HPDE6-E6E7 (cell line): ENCODE measurements around the gene TAF5.
A peak's percentile ranks its signal among the peaks of the same experiment; 100 is the strongest.
"Not testable (repeated sequence)": the region's sequence is repeated elsewhere in the genome, so short reads cannot be mapped to it uniquely, and the experiment has no call there.

Experiments used
- DNase-seq: peaks from one replicate; pipeline ENCODE4 v3.0.0; 2011; ENCODE audit warnings: missing footprints; ENCODE audit errors: extremely low spot score

Gene TAF5

DNA sequence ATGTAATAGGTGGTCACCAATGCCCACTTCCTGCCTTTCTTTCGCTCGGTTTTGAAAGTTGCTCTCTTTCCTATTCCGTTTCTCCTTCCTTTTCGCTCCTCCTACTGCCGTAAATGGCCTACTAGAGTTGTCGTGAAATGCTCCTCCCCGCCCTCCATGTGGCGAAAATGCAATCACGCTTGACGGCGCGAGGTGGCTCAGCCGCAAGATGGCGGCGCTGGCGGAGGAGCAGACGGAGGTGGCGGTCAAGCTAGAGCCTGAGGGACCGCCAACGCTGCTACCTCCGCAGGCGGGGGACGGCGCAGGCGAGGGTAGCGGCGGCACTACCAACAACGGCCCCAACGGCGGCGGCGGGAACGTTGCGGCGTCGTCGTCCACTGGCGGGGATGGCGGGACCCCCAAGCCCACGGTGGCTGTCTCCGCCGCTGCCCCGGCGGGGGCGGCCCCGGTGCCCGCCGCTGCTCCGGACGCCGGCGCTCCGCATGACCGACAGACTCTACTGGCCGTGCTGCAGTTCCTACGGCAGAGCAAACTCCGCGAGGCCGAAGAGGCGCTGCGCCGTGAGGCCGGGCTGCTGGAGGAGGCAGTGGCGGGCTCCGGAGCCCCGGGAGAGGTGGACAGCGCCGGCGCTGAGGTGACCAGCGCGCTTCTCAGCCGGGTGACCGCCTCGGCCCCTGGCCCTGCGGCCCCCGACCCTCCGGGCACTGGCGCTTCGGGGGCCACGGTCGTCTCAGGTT is at the start of gene TAF5:
Gene TAF5, plus strand, starts transcription at position 195 of the 737 bp plus-strand sequence. Its CDS starts 14 bp downstream, at position 209.
- DNase-seq = peak; percentile 65

DNA sequence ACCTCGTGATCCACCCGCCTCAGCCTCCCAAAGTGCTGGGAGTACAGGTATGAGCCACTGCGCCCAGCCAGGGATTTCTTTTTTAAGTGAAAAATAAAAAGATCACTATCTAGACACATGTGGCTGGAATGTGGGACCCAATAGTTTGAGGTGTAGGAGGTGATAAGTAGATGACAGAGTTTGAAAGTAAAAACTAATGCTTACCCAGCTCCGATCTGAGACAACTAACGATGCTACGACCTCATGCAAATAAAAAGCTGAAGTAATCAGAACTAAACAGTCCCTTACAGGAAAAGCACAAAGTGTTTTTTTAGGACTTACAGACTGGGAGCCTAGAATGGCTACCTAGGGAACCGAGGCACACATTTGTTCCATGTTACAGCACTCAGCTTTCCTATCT is 39.9 kb upstream of the TAF5 start:
- no peak for DNase-seq

DNA sequence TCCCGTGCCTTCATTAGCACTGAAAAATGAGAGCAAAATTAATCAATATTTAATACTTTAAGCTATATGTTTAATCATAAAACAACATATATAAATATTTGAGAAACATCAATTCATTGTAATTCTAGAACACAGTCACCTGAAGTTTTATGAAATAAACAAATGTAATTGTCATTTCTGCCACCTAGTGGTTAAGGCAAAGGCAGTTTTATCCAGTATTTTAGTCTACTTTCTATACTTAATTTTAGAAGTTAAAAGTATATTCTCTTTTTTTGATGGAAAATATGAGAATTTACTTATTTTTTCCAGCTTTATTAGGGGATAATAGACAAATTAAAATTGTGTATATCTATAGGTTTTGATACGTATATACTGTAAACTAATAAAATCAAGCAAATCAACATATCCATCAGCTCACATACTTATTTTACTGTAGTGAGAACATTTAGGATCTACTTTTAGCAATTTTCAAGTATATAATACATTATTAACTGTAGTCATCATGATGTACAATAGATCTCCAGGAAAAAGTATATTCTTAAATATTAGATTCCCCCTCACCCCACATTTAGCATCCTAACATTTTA is 33.7 kb upstream of the TAF5 start:
- DNase-seq = no peak

DNA sequence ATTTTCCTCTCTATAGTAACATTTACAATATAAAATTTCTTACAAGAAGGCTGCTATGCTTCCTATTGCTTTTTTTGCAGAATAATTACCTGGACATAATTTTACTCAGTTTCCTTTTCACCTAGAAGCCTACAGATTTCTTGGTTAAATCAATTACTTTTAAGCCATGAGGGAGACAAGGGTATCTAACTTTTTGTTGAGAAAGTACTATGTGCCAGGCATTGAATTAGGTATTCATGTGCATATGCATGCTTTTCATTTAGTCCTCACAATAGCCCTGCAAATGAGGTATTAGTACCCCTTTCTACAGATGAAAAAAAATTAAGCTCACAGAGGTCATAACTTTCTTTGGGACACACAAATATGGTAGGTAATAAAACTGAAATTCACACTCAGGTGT is 33.2 kb upstream of the TAF5 start:
- DNase-seq = no peak

DNA sequence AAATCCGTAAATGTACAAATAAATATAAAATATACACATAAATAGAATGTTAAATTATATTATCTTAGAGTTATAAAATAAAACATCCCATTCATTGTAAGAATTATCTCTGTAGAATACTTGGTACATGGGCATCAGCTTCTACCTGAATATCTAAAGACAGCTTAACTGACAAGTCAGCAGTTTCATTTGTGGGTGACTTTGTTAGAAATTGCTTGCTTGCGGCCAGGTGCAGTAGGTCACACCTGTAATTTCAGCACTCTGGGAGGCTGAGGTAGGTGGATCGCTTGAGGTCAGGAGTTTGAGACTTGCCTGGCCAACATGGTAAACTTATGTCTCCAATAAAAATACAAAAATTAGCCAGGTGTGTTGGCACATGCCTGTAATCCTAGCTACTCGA is 31.4 kb upstream of the TAF5 start:
- no peak for DNase-seq

DNA sequence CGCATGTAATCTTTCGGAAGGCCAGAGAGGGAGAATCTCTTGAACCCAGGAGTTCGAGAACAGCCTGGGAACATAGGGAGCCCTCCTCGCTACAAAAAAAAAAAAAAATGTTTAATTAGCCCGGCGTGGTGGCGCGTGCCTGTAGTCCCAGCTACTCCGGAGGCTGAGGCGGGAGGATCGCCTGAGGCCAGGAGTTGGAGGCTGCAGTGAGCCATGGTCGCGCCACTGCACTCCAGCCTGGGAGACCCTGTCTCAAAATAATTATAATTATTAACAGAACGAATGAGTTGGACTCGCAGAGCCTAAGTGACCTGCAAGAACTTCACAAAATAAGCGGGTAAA is 17.6 kb upstream of the TAF5 start:
- DNase-seq = no peak

DNA sequence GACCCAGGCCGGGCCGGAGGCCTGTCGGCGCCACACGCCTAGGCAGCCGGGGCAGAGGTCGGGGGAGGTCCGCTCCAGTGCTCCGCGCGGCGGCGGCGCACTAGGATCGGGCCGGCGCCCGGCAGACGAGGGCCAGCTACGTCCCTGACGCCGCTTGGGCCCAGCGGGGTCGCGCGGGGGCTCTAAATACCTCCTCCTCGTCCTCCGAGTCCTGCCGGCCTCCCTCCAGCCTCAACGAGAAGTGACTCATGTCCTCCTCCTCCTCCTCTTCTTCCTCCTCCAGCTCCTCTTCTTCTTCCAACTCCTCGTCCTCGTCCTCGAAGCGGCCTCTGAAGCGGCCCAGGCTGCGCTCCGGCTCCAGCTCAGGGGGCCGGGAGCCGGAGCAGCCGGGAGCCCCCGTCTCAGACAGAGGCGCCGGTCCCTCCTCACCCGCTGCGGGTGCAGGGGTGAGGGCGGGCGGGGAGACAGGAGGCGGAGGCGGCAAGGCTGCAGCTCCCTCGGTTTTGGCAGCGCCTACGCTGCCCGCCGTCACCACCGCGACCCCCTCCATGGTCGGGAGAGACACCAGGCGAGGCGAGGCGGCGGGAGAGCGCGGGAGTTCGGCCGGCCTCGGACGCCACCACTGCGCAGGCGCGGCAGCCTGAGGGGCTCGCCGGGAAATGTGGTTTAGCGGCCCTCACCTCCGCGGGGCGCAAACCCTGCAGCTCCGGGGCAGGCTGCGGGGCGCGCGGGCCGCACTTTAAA is 17.1 kb upstream of the TAF5 start, which contains the start of gene PCGF6:
Gene PCGF6, minus strand, starts transcription at position 624 of the 744 bp plus-strand sequence. Its CDS starts 74 bp downstream, at position 550.
- peak; percentile 85 for DNase-seq

DNA sequence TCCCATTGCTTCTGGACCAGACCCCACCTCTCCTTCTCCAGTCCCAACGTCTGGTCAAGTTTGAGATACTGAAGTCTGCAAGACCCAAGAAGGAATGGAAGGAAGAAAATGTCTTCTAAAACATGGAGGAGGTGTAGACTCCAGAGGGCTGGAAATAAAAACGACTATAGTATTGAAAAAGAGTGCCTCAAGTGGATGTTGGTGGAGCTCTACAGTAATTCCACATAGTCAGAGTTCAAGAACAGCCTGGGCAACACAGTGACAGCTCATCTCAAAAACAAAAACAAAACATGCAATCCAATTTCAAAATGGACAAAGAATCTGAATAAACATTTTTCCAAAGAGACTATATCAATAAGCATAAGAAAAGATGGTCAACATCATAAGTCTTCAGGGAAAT is 14.5 kb upstream of the TAF5 start:
- DNase-seq = no peak

DNA sequence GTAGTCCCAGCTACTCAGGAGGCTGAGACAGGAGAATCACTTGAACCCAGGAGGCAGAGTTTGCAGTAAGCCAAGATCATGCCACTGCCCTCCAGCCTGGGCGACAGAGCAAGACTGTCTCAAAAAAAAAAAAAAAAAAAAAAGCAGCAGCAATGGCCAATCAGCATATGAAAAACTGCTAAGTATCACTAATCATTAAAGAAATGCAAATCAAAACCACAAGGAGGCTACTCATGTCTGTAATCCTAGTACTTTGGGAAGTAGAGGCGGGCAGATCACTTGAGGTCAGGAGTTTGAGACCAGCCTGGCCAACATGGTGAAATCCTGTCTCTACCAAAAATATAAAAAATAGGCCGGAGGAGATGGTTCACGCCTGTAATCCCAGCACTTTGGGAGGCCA is 13.2 kb upstream of the TAF5 start:
- DNase-seq = not testable (repeated sequence)

DNA sequence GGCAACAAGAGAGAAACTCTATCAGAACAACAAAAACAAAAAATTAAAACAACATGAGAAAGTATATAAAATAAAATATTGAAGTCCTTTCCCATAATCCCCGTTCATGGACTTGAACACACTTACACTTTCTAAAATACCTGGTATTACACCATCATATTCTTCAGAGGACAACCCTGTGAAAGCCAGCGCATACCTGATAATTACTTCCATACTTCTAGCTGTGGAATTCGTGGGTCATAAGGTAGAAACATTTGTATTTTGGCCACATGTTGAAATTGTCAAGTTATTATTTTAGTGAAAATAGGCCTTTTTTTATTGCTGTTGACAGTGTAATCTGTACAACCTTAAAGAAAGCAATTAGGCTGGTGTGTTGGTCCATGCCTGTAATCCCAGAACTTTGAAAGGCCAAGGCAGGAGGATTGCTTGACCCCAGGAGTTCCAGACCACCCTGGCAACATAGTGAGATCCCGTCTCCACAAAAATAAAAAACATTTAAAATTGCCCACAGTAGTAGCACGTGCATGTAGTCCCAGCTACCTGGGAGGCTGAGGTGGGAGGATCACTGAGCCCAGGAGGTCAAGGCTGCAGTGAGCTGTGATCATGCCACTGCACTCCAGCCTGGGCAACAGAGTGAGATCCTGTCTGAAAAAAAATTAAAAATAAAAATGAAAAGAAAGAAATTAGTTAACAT is 11.7 kb upstream of the TAF5 start:
- no peak for DNase-seq

DNA sequence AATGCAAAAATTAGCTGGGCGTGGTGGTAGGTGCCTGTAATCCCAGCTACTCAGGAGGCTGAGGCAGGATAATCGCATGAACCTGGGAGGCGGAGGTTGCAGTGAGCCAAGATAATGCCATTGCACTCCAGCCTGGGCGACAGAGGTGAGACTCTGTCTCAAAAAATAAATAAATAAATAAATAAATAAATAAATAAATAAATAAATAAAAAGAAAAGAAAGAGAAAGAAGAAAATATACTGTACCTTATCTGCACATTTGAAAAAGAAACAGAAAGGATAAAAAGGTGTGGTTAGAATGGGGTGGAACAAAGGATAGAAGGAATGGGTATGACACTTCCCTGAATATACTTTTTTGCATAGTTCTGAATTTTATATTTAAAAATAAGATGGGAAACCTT is 8.3 kb upstream of the TAF5 start:
- DNase-seq = not testable (repeated sequence)

DNA sequence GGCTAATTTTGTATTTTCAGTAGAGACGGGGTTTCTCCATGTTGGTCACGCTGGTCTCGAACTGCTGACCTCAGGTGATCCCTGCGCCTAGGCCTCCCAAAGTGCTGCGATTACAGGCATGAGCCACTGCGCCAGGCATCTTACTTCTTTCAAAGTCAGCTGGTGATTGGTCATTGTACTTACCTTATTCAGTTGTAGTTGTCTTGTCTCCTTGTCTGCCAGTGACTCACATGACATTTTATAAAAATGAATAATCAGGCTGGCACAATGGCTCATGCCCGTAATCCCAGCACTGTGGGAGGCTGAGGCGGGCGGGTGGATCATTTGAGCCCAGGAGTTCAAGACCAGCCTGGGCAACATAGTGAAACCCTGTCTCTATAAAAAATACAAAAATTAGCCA is 7.0 kb upstream of the TAF5 start:
- DNase-seq = peak; percentile 43

DNA sequence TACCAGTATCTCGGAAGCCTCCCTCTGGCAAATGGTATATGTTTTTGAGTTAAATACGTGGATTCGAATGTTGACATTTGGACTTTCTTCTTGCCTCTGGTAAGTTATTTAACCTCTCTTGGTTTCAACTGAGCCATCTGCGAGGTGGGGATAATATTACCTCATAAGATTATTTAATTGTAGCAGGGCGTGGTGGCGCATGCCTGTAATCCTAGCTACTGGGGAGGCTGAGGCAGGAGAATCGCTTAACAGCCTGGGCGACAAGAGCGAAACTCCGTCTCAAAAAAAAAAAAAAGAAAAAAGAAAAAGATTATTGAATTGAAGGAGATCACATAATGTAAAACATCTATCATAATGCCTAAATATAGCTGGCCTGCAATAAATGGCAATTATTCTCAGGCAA is 396 bp upstream of the TAF5 start:
- no peak for DNase-seq

DNA sequence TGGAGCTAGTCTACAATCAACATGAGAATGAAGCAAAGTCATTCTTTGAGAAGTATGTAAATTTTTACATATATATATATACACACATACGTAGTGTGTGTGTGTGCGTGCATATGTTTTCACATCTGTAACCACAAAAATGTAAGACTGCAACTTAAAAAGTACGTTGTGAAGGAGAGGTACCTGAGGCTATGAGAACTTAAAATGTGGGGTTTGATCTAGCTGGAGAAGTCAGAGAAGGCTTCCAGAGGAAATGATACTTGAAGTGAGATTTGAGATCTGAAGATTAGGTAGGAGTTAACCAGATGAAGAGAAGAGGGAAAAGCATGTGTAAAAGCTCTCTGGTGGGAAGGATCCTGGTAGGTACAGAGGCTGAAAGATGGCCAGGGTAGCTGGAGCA is 5.8 kb downstream of the TAF5 start:
- DNase-seq = no peak

DNA sequence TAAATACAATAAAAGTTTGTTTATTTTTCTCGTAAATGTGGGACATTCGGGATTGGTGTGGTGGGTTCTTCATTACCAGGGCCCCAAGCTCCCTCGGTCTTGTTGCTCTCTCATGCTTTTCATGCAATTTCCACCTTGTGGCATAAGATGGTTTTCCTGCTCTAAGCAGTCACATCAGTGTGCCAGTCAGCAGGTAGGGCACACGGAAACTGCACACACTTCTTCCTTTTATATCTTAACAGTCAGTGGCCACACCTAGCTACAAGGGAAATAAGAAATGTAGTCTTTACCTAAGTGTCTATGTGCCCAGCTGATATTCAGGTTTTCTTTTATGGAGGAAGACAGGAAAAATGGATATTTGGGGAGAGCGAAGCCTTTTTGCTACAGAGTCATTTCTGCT is 6.5 kb downstream of the TAF5 start:
- no peak for DNase-seq

DNA sequence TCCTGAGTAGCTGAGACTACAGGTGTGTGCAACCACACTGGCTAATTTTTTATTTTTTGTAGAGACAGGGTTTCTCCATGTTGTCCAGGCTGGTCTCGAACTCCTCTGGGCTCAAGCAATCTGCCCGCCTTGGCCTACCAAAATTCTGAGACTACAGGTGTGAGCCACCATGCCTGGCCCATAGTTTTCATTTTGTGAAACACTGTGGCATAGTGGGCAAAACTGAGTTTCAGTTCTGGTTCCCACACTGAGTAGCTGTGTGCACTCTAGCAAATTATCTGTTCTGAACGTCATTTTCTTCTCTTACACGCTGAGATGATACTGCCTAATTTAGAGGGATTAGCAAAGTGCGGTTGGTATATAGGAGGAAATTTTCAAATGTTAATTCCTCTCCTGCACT is 15.0 kb downstream of the TAF5 start:
- DNase-seq = no peak

DNA sequence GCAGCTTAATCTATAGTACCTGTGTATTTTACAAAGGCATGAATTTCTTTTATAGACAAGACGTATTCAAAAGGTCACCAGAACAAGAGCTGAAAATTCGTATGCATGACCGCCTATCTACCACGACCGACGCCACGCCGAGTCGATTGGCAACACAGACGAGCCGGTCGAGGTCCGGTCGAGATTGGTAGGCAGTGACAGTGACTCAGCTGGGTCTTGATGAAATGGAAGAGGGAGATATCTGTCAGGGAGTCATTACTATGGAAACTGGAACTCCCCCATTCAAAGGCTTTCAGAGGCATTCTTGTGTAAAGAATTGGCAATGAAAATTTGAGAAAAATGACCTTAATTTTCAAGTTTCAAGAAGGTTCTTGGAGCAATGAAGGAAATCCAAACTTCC is 26.4 kb downstream of the TAF5 start:
- no peak for DNase-seq

DNA sequence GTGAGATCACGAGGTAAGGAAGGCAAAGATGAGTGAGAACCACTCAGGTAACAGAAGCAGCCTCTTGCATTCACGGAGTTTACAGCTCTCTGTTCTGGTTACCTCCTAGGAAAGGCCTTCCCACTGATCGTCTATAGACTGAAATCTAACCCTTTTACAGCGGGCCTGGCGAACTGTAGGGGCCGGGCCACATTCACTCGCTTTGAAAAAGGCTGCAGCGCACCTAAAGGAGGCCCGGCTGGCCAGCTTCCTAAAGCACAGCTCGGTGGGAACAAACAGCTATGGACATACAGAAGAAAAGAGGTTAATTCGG is 27.9 kb downstream of the TAF5 start:
- DNase-seq = no peak

DNA sequence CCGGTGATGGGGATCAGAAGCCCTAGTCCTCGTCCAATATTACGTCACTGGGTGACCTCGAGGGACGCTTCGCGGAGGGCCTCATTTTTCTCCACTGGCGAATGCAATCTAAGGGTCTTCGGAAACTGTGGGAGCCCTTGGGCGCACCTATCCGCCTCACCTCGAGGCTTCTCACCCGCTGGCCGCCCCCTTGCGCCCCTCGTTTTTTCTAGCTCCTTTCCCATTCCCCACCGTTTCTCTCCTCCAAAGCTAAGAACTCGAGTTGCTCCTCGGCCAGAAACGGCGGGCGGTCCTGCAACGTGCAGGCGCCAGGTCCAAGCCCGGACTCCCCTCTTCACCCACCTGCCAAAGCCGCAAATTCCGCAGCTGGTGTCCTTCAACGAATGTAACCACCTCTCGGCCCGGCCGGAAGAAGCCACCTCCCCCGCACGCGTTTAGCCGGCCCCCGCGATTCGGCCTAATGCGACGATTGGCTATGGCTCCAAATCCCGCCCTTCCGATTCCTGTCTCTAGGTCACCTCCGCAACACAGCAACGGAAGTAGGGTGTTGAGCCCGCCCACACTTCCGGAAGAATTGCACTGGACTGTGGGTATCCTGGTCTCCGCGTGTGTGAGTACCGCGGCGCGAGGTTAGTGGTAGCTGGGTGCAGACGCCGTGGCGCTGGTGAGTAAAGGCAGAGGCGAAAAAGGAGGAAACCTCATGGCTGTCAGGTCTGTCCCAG is 28.5 kb downstream of the TAF5 start, which contains the start of the genes ATP5MK and PDCD11:
Gene ATP5MK, minus strand, starts transcription at position 409 of the 722 bp plus-strand sequence. CDS start 4,018 bp downstream, outside the sequence.
Gene PDCD11, plus strand, starts transcription at position 560 of the 722 bp plus-strand sequence. CDS start 1,801 bp downstream, outside the sequence.
- DNase-seq = peak; percentile 98

DNA sequence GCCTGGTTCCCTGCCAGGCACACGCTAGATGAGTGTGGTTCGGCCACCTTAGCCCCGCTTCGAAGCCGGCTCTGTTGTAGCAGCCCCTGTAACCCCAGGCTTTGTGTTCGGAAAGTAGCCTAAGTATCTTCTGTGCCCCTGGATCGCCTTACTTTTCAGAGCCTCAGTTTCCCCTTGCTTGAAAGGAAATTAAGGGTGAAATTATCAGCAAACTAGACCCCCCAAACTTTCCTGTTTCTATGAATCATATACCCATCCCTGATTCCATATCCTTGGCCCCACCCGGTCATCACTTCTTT is 29.0 kb downstream of the TAF5 start:
- DNase-seq = no peak

DNA sequence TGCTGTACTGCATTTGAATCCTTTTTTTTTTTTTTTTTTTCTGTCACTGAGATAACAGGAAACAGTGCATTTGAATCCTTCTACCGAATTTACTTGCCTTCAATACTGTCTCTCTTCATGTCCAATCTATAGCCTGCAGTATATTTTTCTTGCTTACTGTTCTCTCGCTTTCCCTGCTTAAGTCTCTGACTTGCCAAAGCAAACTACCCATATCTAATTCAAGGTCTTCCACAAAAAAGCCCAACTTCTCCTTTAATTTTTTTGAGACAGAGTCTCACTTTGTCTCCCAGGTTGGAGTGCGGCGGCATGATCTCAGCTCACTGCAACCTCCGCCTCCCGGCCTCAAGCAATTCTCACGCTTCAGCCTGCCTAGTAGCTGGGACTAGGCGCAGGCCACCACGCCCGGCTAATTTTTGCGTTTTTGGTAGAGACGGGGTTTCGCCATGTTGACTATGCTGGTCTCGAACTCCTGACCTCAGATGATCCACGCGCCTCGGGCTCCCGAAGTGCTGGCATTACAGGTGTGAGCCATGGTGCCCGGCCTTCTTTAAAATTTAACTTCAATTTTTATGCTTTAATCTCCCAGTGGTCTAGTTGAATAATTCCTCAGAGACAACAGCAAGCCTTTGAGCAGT is 29.5 kb downstream of the TAF5 start:
- no peak for DNase-seq
